ENCODE data around the gene STK31.

STK31 gene

GRCh38 chr7:23788843-23789242 is 78.8 kb downstream of the STK31 start:
- DNase-seq (no peak), ATAC-seq (ENCODE audit: insufficient read depth, low read depth) (no peak)
- H3K27me3 ChIP-seq (ENCODE audit: insufficient read depth, low read length, poor library complexity) = no peaks in the 10 kb centered on the region
- H2AFZ ChIP-seq (ENCODE audit: low read depth, low read length) = no peak overlapping the region
- no peaks in the 10 kb centered on the region for H3K9me3 ChIP-seq (ENCODE audit: insufficient read depth, low read length, severe bottlenecking)
- H3K9ac ChIP-seq (ENCODE audit: low read depth, low read length) = no peak overlapping the region
- TF ChIP-seq CTCF (IDR thresholded peaks at IDR 0.05; ENCODE audit: borderline replicate concordance, extremely low read depth, low read length, poor library complexity, severe bottlenecking) (no peak), EZH2 (IDR thresholded peaks at IDR 0.05; ENCODE audit: borderline replicate concordance, low read depth, low read length, severe bottlenecking) (no peak)
- H4K20me1 ChIP-seq (ENCODE audit: insufficient read depth, low read length) = no peaks in the 10 kb centered on the region
- no peak overlapping the region for H3K4me3 ChIP-seq (ENCODE audit: low read depth in 1 of 2, low read length in 2 of 2)
- no peak overlapping the region for H3K27ac ChIP-seq (ENCODE audit: low read length)
- no peaks in the 10 kb centered on the region for H3K4me1 ChIP-seq (ENCODE audit: insufficient read depth, low read length)
- no peaks in the 10 kb centered on the region for H3K79me2 ChIP-seq (ENCODE audit: insufficient read depth, low read length)
- no peak overlapping the region for H3K4me2 ChIP-seq (ENCODE audit: insufficient read depth, low read length)
- H3K36me3 ChIP-seq (ENCODE audit: insufficient read depth, low read length) = no peaks in the 10 kb centered on the region

- DNase-seq = no peak
- ATAC-seq (ENCODE audit: insufficient read depth, low read depth) = no peak
- no peaks in the 10 kb centered on the region for H3K36me3 ChIP-seq (ENCODE audit: insufficient read depth, low read length)
- no peak overlapping the region for H2AFZ ChIP-seq (ENCODE audit: low read depth, low read length)
- no peak overlapping the region for H3K27ac ChIP-seq (ENCODE audit: low read length)
- no peaks in the 10 kb centered on the region for H4K20me1 ChIP-seq (ENCODE audit: insufficient read depth, low read length)
- no peak overlapping the region for H3K4me3 ChIP-seq (ENCODE audit: low read depth in 1 of 2, low read length in 2 of 2)
- H3K9ac ChIP-seq (ENCODE audit: low read depth, low read length) = no peak overlapping the region
- H3K27me3 ChIP-seq (ENCODE audit: insufficient read depth, low read length, poor library complexity) = no peaks in the 10 kb centered on the region
- no peaks in the 10 kb centered on the region for H3K4me1 ChIP-seq (ENCODE audit: insufficient read depth, low read length)
- no peak overlapping the region for H3K4me2 ChIP-seq (ENCODE audit: insufficient read depth, low read length)
- no peaks in the 10 kb centered on the region for H3K79me2 ChIP-seq (ENCODE audit: insufficient read depth, low read length)
- no peak for TF ChIP-seq CTCF (IDR thresholded peaks at IDR 0.05; ENCODE audit: borderline replicate concordance, extremely low read depth, low read length, poor library complexity, severe bottlenecking)
- TF ChIP-seq EZH2 (IDR thresholded peaks at IDR 0.05; ENCODE audit: borderline replicate concordance, low read depth, low read length, severe bottlenecking) = no peak
- peaks cover 9% of the 10 kb centered on the region for H3K9me3 ChIP-seq (ENCODE audit: insufficient read depth, low read length, severe bottlenecking)
These were observed 81.7 kb downstream of the STK31 start for GRCh38 chr7:23791721-23792120.

- Histone ChIP-seq H3K27ac (ENCODE audit: low read length) (no peak overlapping the region), H3K9me3 (ENCODE audit: insufficient read depth, low read length, severe bottlenecking) (no peaks in the 10 kb centered on the region), H3K27me3 (ENCODE audit: insufficient read depth, low read length, poor library complexity) (no peaks in the 10 kb centered on the region), H2AFZ (ENCODE audit: low read depth, low read length) (no peak overlapping the region), H3K36me3 (ENCODE audit: insufficient read depth, low read length) (no peaks in the 10 kb centered on the region), H3K4me3 (ENCODE audit: low read depth in 1 of 2, low read length in 2 of 2) (no peak overlapping the region), H3K4me2 (ENCODE audit: insufficient read depth, low read length) (no peak overlapping the region), H3K9ac (ENCODE audit: low read depth, low read length) (no peak overlapping the region), H4K20me1 (ENCODE audit: insufficient read depth, low read length) (no peaks in the 10 kb centered on the region), H3K4me1 (ENCODE audit: insufficient read depth, low read length) (no peaks in the 10 kb centered on the region), H3K79me2 (ENCODE audit: insufficient read depth, low read length) (no peaks in the 10 kb centered on the region)
- no peak for TF ChIP-seq EZH2 (IDR thresholded peaks at IDR 0.05; ENCODE audit: borderline replicate concordance, low read depth, low read length, severe bottlenecking)
- no peak for TF ChIP-seq CTCF (IDR thresholded peaks at IDR 0.05; ENCODE audit: borderline replicate concordance, extremely low read depth, low read length, poor library complexity, severe bottlenecking)
- no peak for DNase-seq
- ATAC-seq (ENCODE audit: insufficient read depth, low read depth) = no peak
These were observed 92.8 kb downstream of the STK31 start for GRCh38 chr7:23802720-23803397.
